HepG2 (cell line): ENCODE results near the gene IWS1. TPM values are rescaled to one million over a fixed set of nuclear protein-coding genes. Genes with fewer than 3 reads are reported as not detected.
A peak's percentile ranks its signal among the peaks of the same experiment; 100 is the strongest.

ENCODE experiments used
- ARID5B ChIP-seq: IDR thresholded peaks from 2 replicates; pipeline ENCODE4 v1.4.0; 2020; ENCODE audit warnings: mild to moderate bottlenecking, missing genetic modification reagents
- JDP2 ChIP-seq: sonication (generic); formaldehyde crosslinking; IDR thresholded peaks from 2 replicates; pipeline ENCODE4 v1.8.1; 2022; ENCODE audit warnings: missing genetic modification reagents, borderline replicate concordance
- JUN ChIP-seq: sonication (generic); formaldehyde crosslinking; IDR thresholded peaks from 2 replicates; pipeline ENCODE4 v1.4.0; 2020; ENCODE audit warnings: mild to moderate bottlenecking, missing genetic modification reagents
- NR3C1 ChIP-seq: sonication (generic); formaldehyde crosslinking; IDR thresholded peaks from 2 replicates; pipeline ENCODE4 v1.4.0; 2020; ENCODE audit warnings: missing genetic modification reagents
- SNRNP70 ChIP-seq: fragments of 200-400 bp; formaldehyde crosslinking; IDR thresholded peaks from 2 replicates; pipeline ENCODE4 v1.6.1; 2017; ENCODE audit warnings: mild to moderate bottlenecking, low read depth, low read length, moderate library complexity
- SOX5 ChIP-seq: IDR thresholded peaks from 2 replicates; pipeline ENCODE4 v1.6.1; 2016; ENCODE audit warnings: borderline replicate concordance
- TBP ChIP-seq: sonication (generic); formaldehyde crosslinking; IDR thresholded peaks from 2 replicates; pipeline ENCODE4 v1.5.0; 2020; ENCODE audit warnings: missing genetic modification reagents
- TEAD2 ChIP-seq: sonication (generic); formaldehyde crosslinking; IDR thresholded peaks from 2 replicates; pipeline ENCODE4 v1.9.0; 2021; ENCODE audit warnings: missing genetic modification reagents
- ZNF33A ChIP-seq: sonication (generic); formaldehyde crosslinking; IDR thresholded peaks from 2 replicates; pipeline ENCODE4 v1.5.1; 2020; ENCODE audit warnings: missing genetic modification reagents, mild to moderate bottlenecking, moderate library complexity, borderline replicate concordance
- ZNF543 ChIP-seq: sonication (generic); formaldehyde crosslinking; IDR thresholded peaks from 2 replicates; pipeline ENCODE4 v1.4.0; 2020; ENCODE audit warnings: mild to moderate bottlenecking, missing genetic modification reagents
- ZNF549 ChIP-seq: sonication (generic); formaldehyde crosslinking; IDR thresholded peaks from 2 replicates; pipeline ENCODE4 v1.5.0; 2020; ENCODE audit warnings: missing genetic modification reagents
- ZNF749 ChIP-seq: sonication (generic); formaldehyde crosslinking; IDR thresholded peaks from 2 replicates; pipeline ENCODE4 v1.8.0; 2022; ENCODE audit warnings: mild to moderate bottlenecking, missing genetic modification reagents, moderate library complexity, borderline replicate concordance
- polyA plus RNA-seq, 8 experiments: library from polyadenylated mRNA; depleted of rRNA in 3 of 8; stranded (reverse) in 7 of 8; unstranded in 1 of 8; fragments of >200 nt; fragmentation: Illumina TruSeq in 4 of 8; extraction: Trizol in 4 of 8; gene quantifications; 2 replicates each; pipeline versions ENCODE4 v1.2.1 to v1.2.3, GENCODE V29; 2011 to 2016; ENCODE audit warnings: low read depth in 4 of 8, missing spikeins in 1 of 8, mixed read lengths in 1 of 8; ENCODE audit not compliant: insufficient read depth in 1 of 8
- total RNA-seq, 5 experiments: library from RNA; depleted of rRNA; stranded (reverse); fragments of >200 nt; fragmentation: Illumina TruSeq; extraction: Trizol; gene quantifications; 2 replicates each; pipeline ENCODE4 v1.2.3, GENCODE V29; 2016; ENCODE audit warnings: low read depth in 1 of 5
- TF ChIP-seq, protein P1 (sequence below): IDR thresholded peaks from 2 replicates; pipeline ENCODE4 v1.6.1; 2012; ENCODE audit warnings: low read depth, low read length, improper control_type of control experiment
- TF ChIP-seq, protein P2 (sequence below): sonication (generic); formaldehyde crosslinking; IDR thresholded peaks from 2 replicates; pipeline ENCODE4 v1.4.0; 2020; ENCODE audit warnings: missing genetic modification reagents
- TF ChIP-seq, protein P3 (sequence below): sonication (generic); formaldehyde crosslinking; IDR thresholded peaks from 2 replicates; pipeline ENCODE4 v1.5.0; 2020; ENCODE audit warnings: mild to moderate bottlenecking, missing genetic modification reagents

Gene IWS1
- total and polyA plus RNA-seq, 2 of the 13 experiments (the other 11 are each of a cell fraction or from before 2014, with no cell fraction given), result 28.9 to 62.3 TPM

DNA sequence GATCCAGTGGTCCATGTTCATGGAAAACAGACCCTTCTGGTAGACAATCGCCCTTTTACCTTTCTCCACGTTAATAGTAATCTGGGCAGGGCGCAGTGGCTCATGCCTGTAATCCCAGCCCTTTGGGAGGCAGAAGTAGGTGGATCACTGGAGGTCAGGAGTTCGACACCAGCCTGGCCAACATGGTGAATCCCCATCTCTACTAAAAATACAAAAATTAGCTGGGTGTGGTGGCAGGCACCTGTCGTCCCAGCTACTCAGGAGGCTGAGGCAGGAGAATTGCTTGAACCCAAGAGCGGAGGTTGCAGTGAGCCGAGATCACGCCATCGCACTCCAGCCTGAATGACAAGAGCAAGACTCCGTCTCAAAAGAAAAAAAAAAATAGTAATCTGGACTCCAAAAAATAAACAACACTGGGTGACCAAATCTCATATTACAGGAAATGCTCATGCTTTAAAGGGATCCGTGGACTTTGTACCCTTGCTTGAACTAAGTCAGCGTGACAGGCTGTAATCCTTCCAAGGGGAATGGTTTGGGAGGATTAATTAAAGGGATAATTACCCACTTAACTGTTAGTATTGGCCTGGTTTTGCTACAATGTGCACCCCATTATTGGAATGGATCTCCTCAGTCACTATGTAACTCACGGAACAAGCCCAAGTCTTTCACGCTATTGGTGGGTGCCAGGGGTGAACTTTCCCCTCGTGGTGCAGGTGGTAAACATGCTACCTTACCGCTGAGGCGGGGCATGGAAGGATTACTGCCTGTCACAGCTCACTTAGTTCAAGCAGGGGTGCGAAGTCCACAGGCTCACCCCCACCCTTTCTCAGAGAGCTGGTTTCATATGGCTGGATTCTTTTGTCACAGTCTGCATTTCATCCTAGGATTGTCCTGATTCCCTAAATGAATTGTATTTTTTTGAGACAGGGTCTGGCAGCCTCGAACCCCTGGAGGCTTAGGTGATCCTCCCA, 71.4 kb downstream of the IWS1 start (continued):
- TF ChIP-seq JDP2, result no peak
- no peak for TF ChIP-seq TBP (CRISPR knock-in tag)
- TF ChIP-seq ZNF749 (CRISPR knock-in tag), result no peak
- TF ChIP-seq ARID5B (CRISPR knock-in tag), result peak; percentile 94
- TF ChIP-seq, protein P1, sequence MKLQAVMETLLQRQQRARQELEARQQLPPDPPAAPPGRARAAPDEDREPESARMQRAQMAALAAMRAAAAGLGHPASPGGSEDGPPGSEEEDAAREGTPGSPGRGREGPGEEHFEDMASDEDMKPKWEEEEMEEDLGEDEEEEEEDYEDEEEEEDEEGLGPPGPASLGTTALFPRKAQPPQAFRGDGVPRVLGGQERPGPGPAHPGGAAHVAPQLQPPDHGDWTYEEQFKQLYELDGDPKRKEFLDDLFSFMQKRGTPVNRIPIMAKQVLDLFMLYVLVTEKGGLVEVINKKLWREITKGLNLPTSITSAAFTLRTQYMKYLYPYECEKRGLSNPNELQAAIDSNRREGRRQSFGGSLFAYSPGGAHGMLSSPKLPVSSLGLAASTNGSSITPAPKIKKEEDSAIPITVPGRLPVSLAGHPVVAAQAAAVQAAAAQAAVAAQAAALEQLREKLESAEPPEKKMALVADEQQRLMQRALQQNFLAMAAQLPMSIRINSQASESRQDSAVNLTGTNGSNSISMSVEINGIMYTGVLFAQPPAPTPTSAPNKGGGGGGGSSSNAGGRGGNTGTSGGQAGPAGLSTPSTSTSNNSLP, result no peak; the same call in 1 of the 2 replicates
- TF ChIP-seq, protein P2, sequence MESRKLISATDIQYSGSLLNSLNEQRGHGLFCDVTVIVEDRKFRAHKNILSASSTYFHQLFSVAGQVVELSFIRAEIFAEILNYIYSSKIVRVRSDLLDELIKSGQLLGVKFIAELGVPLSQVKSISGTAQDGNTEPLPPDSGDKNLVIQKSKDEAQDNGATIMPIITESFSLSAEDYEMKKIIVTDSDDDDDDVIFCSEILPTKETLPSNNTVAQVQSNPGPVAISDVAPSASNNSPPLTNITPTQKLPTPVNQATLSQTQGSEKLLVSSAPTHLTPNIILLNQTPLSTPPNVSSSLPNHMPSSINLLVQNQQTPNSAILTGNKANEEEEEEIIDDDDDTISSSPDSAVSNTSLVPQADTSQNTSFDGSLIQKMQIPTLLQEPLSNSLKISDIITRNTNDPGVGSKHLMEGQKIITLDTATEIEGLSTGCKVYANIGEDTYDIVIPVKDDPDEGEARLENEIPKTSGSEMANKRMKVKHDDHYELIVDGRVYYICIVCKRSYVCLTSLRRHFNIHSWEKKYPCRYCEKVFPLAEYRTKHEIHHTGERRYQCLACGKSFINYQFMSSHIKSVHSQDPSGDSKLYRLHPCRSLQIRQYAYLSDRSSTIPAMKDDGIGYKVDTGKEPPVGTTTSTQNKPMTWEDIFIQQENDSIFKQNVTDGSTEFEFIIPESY, result peak; percentile 65; the same call in 1 of the 2 replicates
- no peak for TF ChIP-seq ZNF549 (CRISPR knock-in tag)
- no peak for TF ChIP-seq TEAD2 (CRISPR knock-in tag)
- TF ChIP-seq JUN (CRISPR knock-in tag), result peak; percentile 75
- peak; percentile 92; the same call in 1 of the 2 replicates for TF ChIP-seq ZNF33A (CRISPR knock-in tag)
- no peak for TF ChIP-seq SNRNP70
- TF ChIP-seq, protein P3, sequence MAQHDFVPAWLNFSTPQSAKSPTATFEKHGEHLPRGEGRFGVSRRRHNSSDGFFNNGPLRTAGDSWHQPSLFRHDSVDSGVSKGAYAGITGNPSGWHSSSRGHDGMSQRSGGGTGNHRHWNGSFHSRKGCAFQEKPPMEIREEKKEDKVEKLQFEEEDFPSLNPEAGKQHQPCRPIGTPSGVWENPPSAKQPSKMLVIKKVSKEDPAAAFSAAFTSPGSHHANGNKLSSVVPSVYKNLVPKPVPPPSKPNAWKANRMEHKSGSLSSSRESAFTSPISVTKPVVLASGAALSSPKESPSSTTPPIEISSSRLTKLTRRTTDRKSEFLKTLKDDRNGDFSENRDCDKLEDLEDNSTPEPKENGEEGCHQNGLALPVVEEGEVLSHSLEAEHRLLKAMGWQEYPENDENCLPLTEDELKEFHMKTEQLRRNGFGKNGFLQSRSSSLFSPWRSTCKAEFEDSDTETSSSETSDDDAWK (CRISPR knock-in tag), result no peak
- TF ChIP-seq SOX5 (CRISPR knock-in tag), result peak; percentile 78; the same call in 1 of the 2 replicates
- TF ChIP-seq ZNF543 (CRISPR knock-in tag), result peak; percentile 97
- TF ChIP-seq NR3C1 (CRISPR knock-in tag), result no peak
